OCI-LY7 (cell line): Measurements from ENCODE around the gene ANXA3. TPM values are rescaled to one million over a fixed set of nuclear protein-coding genes. Genes with fewer than 3 reads are reported as not detected.

Source experiments
- BruUV-seq: library from RNA; stranded (reverse); fragments of 400-500 nt; replicated peaks from 2 replicates; lab custom pipeline; 2021; lab: Mats Ljungman, UMichigan
- CTCF ChIA-PET: fragments of 300-600 bp; sonication (Branson Sonifier 250); formaldehyde crosslinking; loops from one replicate; lab custom pipeline; 2022; ENCODE audit warnings: antibody characterized with exemption; ENCODE audit not compliant: unreplicated experiment; lab: Charles Lee
- POLR2A ChIA-PET: fragments of 300-600 bp; sonication (Branson Sonifier 250); formaldehyde crosslinking; loops from one replicate; lab custom pipeline; 2022; ENCODE audit warnings: antibody characterized with exemption; lab: Charles Lee
- DNase-seq: peaks from one replicate; pipeline ENCODE4 v3.0.0-alpha.2; 2015; ENCODE audit warnings: low spot score
- H2AFZ ChIP-seq: fragments of 200-600 bp; sonication (generic), shearing (Covaris generic); 2 replicates; pipeline ENCODE4 v1.6.1; 2014; ENCODE audit warnings: mild to moderate bottlenecking, antibody characterized with exemption, low read length, moderate library complexity
- H3K27ac ChIP-seq: fragments of 200-600 bp; sonication (generic); 2 replicates; pipeline ENCODE4 v1.5.1; 2014; ENCODE audit warnings: mixed run types, low read depth, mild to moderate bottlenecking, moderate library complexity, low read length, inconsistent platforms; ENCODE audit not compliant: poor library complexity, severe bottlenecking
- H3K36me3 ChIP-seq: fragments of 200-600 bp; sonication (generic); 2 replicates; pipeline ENCODE4 v1.6.1; 2014; ENCODE audit warnings: mild to moderate bottlenecking, antibody characterized with exemption, low read length, moderate library complexity, mixed read lengths; ENCODE audit not compliant: insufficient read depth
- H3K4me1 ChIP-seq: fragments of 200-600 bp; sonication (generic); 2 replicates; pipeline ENCODE4 v1.5.1; 2014; ENCODE audit warnings: mild to moderate bottlenecking, low read length; ENCODE audit not compliant: insufficient read depth, poor library complexity, severe bottlenecking
- H3K4me2 ChIP-seq: fragments of 200-600 bp; sonication (generic); 2 replicates; pipeline ENCODE4 v1.6.1; 2014; ENCODE audit warnings: mild to moderate bottlenecking, low read length
- H3K4me3 ChIP-seq: fragments of 200-600 bp; sonication (generic); 2 replicates; pipeline ENCODE4 v1.5.1; 2014; ENCODE audit warnings: mild to moderate bottlenecking, low read depth, low read length; ENCODE audit not compliant: poor library complexity, severe bottlenecking
- H3K79me2 ChIP-seq: fragments of 200-600 bp; sonication (generic); 2 replicates; pipeline ENCODE4 v1.6.1; 2016; ENCODE audit warnings: low read depth, mild to moderate bottlenecking, low read length, moderate library complexity, mixed read lengths; ENCODE audit not compliant: insufficient read depth
- H3K9me2 ChIP-seq: fragments of 200-600 bp; sonication (generic); 2 replicates; pipeline ENCODE4 v1.6.1; 2016; ENCODE audit warnings: mild to moderate bottlenecking, low read length, mixed read lengths; ENCODE audit not compliant: insufficient read depth
- H3K9me3 ChIP-seq: fragments of 200-600 bp; sonication (generic); 2 replicates; pipeline ENCODE4 v1.6.1; 2014; ENCODE audit warnings: mild to moderate bottlenecking, mixed run types, low read length, mixed read lengths
- H4K20me1 ChIP-seq: fragments of 200-600 bp; sonication (generic); 2 replicates; pipeline ENCODE4 v1.6.1; 2014; ENCODE audit warnings: mild to moderate bottlenecking, antibody characterized with exemption, low read length, moderate library complexity, mixed read lengths; ENCODE audit not compliant: insufficient read depth
- EZH2phosphoT487 ChIP-seq: fragments of 200-600 bp; sonication (generic); IDR thresholded peaks from 2 replicates; pipeline ENCODE4 v1.6.1; 2018; ENCODE audit warnings: low read depth, borderline replicate concordance, mild to moderate bottlenecking, mixed run types, antibody characterized with exemption, low read length, moderate library complexity, mixed read lengths
- intact Hi-C: fragments of 100-400 bp; cut with micrococcal nuclease; formaldehyde crosslinking; loops from one replicate; pipeline ENCODE4 v1.10.0; 2022; ENCODE audit not compliant: unreplicated experiment
- total RNA-seq, 2 experiments: library from RNA; depleted of rRNA in 1 of 2; stranded (reverse); fragments of >200 nt in 1 of 2; shearing (Covaris generic) in 1 of 2; gene quantifications; 2 replicates each; pipeline ENCODE4 v1.2.3, GENCODE V29; 2014 to 2022
- TF ChIP-seq, protein P1 (sequence below): fragments of 200-600 bp; sonication (generic); conservative IDR thresholded peaks from 2 replicates; pipeline ENCODE4 v1.5.1; 2014; ENCODE audit warnings: mild to moderate bottlenecking, antibody characterized with exemption, low read length, moderate library complexity, mixed read lengths

ANXA3 gene
- total RNA-seq, 2 experiments from 2014 or later, result not detected

DNA sequence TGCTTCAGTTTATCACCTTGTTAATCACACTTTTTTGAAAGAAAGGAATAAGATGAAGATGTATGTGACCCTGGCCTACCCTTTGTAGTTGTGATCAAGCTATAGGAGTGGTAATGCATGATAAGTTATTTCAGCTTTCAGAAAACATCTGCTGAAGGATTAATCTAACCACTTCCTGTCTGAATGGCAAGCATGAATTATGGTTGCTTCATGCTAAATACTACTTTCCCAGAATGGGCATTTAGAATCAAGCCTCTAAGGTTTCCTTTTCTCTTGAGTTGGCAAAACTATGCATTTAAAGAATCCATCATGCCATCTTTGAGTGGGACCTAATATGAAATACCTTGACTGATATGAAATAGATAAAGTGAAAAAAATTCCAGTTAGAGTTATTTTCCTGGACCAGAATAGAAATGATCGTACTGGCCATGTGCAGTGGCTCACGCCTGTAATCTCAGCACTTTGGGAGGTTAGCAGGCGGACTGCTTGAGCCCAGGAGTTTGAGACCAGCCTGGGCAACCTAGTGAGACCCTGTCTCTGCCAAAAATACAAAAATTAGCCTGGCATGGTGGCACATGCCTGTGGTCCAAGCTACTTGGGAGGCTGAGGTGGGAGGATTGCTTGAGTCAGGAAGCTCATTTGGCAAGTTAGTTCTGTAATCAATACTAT, 59.1 kb downstream of the ANXA3 start:
- Histone ChIP-seq H3K36me3 (no peaks in the 10 kb centered on the region), H3K4me1 (peaks cover 46% of the 10 kb centered on the region), H3K4me3 (peak overlapping the region; percentile 25), H3K9me3 (no peaks in the 10 kb centered on the region), H2AFZ (peak overlapping the region; percentile 90), H3K9me2 (no peaks in the 10 kb centered on the region), H3K79me2 (no peaks in the 10 kb centered on the region), H3K27ac (peak overlapping the region; percentile 61), H4K20me1 (no peaks in the 10 kb centered on the region), H3K4me2 (peak overlapping the region; percentile 59)
- intact Hi-C loops, result loop anchor here (5.0 kb wide), 2 partner anchors 57 to 97 kb away; no protein-coding TSS in a partner anchor
- ChIA-PET CTCF (no interaction called here), POLR2A (interaction anchor here (0.7 to 2.6 kb wide), 13 partner anchors 11 to 251 kb away, joined by 3 to 13 read pairs (median 4); no protein-coding TSS in a partner anchor)
- BruUV-seq, result no TSS peak
- TF ChIP-seq EZH2phosphoT487, result no peak
- TF ChIP-seq, protein P1, sequence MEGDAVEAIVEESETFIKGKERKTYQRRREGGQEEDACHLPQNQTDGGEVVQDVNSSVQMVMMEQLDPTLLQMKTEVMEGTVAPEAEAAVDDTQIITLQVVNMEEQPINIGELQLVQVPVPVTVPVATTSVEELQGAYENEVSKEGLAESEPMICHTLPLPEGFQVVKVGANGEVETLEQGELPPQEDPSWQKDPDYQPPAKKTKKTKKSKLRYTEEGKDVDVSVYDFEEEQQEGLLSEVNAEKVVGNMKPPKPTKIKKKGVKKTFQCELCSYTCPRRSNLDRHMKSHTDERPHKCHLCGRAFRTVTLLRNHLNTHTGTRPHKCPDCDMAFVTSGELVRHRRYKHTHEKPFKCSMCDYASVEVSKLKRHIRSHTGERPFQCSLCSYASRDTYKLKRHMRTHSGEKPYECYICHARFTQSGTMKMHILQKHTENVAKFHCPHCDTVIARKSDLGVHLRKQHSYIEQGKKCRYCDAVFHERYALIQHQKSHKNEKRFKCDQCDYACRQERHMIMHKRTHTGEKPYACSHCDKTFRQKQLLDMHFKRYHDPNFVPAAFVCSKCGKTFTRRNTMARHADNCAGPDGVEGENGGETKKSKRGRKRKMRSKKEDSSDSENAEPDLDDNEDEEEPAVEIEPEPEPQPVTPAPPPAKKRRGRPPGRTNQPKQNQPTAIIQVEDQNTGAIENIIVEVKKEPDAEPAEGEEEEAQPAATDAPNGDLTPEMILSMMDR, result no peak
- DNase-seq, result peak; percentile 84

DNA sequence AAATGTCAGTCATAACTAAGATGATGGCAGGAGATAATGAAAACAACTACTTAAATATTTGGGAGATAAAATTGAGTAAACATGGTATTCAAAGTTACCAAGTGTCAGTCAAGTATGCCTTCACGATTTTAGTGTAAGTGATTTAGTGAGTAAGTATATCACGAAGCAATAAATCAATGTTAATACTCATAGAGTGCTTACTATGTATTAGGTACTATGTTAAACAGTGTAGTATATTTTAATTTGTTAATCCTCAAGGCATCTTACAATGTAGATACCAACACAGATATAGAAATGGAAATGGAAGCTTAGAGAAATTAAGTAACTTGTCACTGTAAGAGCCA, 59.6 kb downstream of the ANXA3 start:
- H3K79me2 ChIP-seq, result no peaks in the 10 kb centered on the region
- H3K9me3 ChIP-seq, result no peaks in the 10 kb centered on the region
- no peak overlapping the region for H3K4me3 ChIP-seq
- peak overlapping the region; percentile 59 for H3K4me2 ChIP-seq
- intact Hi-C loops, result loop anchor here (5.0 kb wide), 2 partner anchors 56 to 96 kb away; no protein-coding TSS in a partner anchor
- no TSS peak for BruUV-seq
- no peaks in the 10 kb centered on the region for H3K9me2 ChIP-seq
- peak overlapping the region; percentile 61 for H3K27ac ChIP-seq
- H3K4me1 ChIP-seq, result peaks cover 46% of the 10 kb centered on the region
- no peak for DNase-seq
- peak overlapping the region; percentile 90 for H2AFZ ChIP-seq
- ChIA-PET POLR2A (interaction anchor here (0.7 to 1.4 kb wide), 5 partner anchors 15 to 241 kb away, joined by 3 to 7 read pairs (median 4); no protein-coding TSS in a partner anchor), CTCF (no interaction called here)
- no peaks in the 10 kb centered on the region for H3K36me3 ChIP-seq
- no peak for TF ChIP-seq EZH2phosphoT487
- TF ChIP-seq, protein P1, result no peak
- no peaks in the 10 kb centered on the region for H4K20me1 ChIP-seq
